C1 segment of cervical spinal cord (tissue), 14 donors: ENCODE data around the gene NDUFA5.
"Not testable (repeated sequence)": the region's sequence is repeated elsewhere in the genome, so short reads cannot be mapped to it uniquely, and the experiment has no call there.

Experiments used
- DNase-seq, 14 donors: peaks; one replicate each; lab custom pipeline; 2025; lab: John Stamatoyannopoulos, UW

Gene NDUFA5

DNA sequence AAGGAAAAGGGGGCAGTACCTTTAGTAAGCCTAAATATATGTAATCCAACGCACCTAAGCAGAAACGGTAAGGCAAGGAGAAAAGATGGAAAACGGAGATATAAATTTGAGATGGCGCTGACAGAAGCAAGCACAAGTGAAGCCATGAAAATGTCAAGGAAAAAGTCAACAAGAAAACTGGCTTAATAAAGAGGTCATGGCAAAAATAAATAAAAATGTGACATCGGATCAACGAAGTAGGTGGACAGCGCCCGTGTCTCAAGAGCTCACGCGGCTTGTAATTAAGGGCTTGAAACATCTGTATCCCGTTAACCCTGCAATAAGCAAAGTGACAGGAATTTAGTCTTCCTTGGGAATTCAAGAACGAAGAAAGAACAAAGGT lies 611 bp downstream of the NDUFA5 start:
- DNase-seq, result no peak

DNA sequence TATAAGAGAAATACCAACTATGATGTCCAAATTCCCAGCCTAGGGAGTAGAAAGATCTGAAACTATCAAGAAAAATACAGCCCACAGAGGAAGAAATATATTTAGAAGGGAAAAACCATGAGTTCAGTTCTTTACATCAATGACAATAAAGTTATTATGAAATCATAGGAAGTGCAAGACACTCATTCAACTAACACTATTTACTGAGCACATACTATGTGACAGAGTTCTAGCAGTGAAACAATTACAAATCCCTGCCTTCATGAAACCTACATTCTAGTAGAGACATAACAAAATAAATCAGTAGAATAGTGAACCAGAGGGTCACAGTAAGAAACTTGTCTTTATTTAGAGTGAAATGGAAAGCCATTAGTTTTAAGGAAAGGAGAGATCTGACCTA lies 2.1 kb downstream of the NDUFA5 start:
- no peak for DNase-seq

DNA sequence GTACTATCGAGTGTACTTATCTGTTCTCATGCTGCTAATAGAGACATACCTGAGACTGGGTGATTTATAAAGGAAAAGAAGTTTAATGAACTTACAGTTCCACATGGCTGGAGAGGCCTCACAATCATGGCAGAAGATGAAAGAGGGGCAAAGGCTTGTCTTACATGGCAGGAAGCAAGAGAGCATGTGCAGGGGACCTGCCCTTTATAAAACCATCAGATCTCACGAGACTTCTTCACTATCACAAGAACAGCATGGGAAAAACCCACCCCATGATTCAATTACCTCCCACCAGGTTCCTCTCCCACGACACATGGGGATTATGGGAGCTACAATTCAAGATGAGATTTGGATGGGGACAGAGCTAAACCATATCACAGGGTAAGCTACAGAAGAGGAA lies 4.5 kb downstream of the NDUFA5 start:
- DNase-seq, result no peak

GRCh38 chr7:123552641-123553040 lies 5.0 kb downstream of the NDUFA5 start:
- DNase-seq, result no peak

DNA sequence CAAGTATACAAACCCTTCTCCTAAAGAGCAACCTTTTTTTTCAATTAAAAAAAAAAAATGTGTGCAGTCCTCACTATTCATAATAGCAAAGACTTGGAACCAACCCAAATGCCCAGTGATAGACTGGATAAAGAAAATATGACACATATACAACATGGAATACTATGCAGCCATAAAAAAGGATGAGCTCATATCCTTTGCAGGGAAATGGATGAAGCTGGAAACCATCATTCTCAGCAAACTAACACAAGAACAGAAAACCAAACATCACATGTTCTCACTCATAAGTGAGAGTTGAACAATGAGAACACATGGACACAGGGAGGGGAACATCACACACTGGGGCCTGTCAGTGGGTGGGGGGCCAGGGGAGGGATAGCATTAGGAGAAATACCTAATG lies 5.5 kb downstream of the NDUFA5 start:
- DNase-seq, result not testable (repeated sequence)

DNA sequence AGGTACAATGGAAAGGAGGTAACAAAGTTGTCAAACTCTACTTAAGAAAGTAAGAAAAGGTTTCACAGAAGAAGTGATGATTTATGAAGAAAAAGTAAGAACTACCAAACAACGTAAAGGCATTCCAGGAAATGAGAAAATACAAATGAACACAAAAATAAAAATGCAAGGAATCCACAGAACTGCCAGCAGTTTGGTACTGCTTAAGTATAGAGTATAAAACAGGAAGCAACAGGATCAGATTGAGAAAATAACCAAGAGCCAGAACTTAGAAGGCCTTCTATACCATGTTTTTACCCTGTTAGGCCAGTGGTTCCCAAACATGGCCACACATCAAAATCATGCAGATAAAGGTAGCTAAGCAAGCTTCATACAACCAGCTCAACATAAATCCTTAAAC lies 9.2 kb downstream of the NDUFA5 start:
- no peak for DNase-seq

DNA sequence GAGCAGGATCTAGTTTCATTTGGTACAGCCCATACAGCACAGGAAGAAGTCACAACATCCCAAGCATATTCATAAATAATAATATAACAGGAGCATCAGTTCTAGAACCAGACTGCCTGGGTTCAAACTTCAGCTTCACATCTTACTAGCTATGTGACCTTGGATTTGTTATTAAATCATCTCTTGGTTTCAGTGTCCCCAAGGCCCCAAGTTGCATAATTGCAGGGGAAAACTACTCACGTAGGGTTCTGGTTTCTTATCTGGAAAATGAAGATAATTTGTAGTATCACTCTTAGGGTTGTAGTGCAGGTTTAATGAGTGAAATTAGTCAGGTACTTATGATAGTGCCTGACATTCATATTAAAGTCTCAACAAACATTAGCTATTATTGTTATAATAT lies 17.7 kb downstream of the NDUFA5 start:
- DNase-seq, result no peak

DNA sequence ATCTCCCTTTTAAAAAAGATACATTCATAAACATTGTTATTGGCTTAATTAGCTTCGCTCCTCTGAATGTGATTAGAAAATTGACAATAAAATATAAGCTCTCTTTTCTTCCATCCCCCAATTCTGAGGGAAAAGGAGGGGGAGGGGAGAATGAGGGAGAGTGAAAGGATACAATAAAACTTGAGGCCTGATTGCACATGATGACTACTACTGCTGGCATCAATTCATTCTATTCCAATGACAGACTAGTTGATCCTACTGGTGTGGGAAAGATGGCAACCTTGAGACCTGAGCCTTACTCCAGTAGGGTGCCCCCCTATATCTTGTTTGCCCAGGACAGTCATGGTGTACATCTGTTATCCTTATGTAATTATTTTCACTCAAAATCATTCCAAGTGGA lies 18.7 kb downstream of the NDUFA5 start:
- DNase-seq, result no peak

DNA sequence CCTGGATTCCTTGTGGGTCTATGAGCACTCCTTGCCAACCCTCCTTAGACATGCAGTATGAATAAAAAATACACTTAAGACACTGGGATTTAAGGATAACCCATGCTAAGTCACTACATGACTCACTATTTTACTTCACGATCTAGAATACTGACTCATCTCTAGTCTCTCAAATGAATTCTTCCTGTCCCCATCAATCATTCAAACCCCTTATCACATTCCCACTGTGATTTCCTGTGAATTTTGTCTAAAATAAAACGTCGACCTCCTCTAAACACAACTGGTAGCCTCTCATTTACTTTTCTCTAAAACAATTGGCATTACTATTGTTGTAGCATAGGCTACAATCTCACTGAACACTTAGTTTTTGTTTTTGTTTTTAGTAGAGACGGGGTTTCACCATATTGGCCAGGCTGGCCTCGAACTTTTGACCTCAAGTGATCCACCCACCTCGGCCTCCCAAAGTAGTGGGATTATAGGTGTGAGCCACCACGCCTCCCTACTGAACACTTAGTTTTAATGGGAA lies 19.4 kb downstream of the NDUFA5 start:
- no peak for DNase-seq

DNA sequence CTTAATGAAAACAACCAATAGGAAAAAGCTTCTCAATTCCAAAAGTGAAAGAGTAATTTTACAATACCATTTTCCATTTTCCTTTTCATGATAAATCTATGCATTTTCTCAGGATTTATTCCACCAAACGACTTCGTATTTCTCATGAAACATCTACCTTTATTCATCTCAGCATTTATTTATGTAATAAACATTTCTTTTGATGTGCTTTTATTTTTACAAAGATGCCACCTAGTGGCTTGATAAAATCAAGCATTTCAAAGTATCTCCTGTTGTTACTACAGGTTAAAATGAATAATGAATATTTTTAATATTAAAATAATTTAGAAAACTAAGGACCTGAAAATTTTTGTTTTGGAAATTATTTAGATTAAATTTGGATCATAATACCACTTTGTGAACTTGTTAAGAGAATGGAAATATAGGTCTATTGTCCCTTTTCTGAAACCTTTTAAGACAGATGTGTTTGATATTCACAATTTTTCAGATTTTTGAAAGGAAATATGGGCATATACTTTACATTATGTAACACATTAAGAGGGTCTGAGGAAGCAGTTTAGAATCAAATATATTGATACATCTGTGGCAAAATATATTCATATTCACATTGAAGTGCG lies 20.5 kb downstream of the NDUFA5 start:
- peak in 1 of 14 donors; percentile 55 for DNase-seq

GRCh38 chr7:123535517-123535916 lies 22.1 kb downstream of the NDUFA5 start:
- DNase-seq, result no peak

GRCh38 chr7:123534383-123535260 lies 23.0 kb downstream of the NDUFA5 start, which contains the start of gene IQUB:
IQUB (minus strand) TSS chr7:123534595; CDS start chr7:123512340, 22,255 bp downstream.
- DNase-seq, result peak; percentile 74 to 99 (median 97)

GRCh38 chr7:123533929-123534382 lies 23.7 kb downstream of the NDUFA5 start:
- DNase-seq, result peak in 2 of 14 donors; percentile 33 to 66

GRCh38 chr7:123533553-123533917 lies 24.1 kb downstream of the NDUFA5 start:
- no peak for DNase-seq

DNA sequence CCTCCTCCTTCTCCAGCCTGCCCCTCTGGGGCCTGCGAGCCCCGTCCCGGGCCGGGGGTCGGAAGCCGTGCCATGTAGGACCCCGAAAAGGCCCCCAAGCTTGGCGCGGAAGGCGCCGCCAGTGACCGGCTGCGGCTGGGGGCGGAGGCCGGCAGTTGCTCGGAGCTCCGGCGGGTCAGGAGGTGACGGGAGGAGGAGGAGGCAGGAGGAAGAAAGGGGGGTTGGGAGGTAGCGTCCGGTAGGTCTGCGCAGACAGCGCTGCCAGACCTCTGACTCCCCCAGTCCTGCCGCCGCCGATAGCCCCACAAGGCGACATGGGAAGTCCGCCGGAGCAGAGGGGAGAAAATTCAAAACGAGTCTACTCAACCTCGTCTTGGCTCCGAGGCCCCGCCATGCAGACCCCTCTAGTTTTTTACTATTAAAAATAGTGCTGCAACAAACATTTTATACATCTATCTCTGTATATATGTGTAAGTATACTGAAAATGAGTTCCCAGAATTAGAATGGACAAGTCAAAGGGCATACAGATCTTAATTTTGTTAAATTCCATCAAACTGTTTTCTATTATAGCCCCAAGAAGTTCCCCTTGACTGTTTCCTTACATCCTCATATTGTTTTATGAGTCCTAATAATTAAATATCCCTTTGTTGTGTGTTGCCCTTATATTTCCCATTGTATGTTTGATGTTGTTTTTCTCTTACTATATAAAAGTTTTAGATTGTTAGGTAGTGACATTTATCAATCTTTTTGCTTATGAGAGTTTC lies 24.6 kb downstream of the NDUFA5 start:
- DNase-seq, result peak in 11 of 14 donors; percentile 5 to 53 (median 15)

- not testable (repeated sequence) for DNase-seq
These were observed 25.3 kb downstream of the NDUFA5 start for GRCh38 chr7:123532343-123532742.

DNA sequence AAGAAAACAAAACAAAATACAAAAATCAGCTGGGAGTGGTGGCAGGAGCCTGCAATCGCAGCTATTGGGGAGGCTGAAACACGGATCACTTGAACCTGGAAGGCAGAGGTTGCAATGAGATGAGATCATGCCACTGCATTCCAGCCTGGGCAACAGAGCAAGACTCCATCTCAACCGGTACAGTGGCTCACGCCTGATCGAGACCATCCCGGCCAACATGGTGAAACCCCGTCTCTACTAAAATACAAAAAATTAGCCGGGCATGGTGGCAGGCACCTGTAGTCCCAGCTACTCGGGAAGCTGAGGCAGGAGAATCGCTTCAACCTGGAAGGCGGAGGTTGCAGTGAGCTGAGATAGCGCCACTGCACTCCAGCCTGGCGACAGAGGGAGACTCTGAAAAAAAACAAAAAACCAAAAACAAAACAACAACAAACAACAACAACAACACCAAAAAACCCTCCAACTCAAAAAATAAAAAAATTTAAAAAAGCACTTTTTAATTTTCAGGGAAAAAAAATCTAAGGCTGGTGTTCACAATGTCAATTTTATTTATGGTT lies 27.5 kb downstream of the NDUFA5 start:
- DNase-seq, result not testable (repeated sequence)

DNA sequence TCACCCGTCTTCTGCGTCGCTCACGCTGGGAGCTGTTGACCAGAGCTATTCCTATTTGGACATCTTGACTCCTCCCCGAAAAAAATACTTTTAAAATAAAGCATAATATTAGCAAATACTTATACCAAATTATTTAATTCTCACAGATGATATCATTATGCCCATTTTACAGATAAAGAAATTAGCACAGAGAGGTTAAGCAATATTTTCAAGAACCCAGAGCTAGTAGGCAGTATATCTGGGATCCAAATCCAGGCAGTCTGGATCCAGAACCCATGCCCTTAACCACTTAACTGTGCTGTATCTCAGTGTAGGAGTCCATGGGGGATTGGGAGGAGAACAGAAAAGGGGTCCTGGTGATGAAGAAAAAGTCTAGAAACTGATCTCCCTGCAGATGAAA lies 29.4 kb downstream of the NDUFA5 start:
- DNase-seq, result no peak

DNA sequence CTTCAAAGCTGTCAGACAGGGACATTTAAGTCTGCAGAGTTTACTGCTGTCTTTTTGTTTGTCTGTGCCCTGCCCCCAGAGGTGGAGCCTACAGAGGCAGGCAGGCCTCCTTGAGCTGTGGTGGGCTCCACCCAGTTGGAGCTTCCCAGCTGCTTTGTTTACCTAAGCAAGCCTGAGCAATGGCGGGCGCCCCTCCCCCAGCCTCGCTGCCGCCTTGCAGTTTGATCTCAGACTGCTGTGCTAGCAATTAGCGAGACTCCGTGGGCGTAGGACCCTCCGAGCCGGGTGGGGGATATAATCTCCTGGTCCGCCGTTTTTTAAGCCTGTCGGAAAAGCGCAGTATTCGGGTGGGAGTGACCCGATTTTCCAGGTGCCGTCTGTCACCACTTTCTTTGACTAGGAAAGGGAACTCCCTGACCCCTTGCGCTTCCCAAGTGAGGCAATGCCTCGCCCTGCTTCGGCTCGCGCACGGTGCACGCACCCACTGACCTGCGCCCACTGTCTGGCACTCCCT lies 29.8 kb downstream of the NDUFA5 start:
- DNase-seq, result not testable (repeated sequence)

DNA sequence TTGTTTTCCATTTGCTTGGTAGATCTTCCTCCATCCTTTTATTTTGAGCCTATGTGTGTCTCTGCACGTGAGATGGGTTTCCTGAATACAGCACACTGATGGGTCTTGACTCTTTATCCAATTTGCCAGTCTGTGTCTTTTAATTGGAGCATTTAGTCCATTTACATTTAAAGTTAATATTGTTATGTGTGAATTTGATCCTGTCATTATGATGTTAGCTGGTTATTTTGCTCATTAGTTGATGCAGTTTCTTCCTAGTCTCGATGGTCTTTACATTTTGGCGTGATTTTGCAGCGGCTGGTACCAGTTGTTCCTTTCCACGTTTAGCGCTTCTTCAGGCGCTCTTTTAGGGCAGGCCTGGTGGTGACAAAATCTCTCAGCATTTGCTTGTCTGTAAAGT lies 31.1 kb downstream of the NDUFA5 start:
- DNase-seq, result not testable (repeated sequence)

- DNase-seq, result no peak
These were observed 35.6 kb downstream of the NDUFA5 start for GRCh38 chr7:123522066-123522465.
